GM21576 (cell line): Measurements from ENCODE around the gene RPAP2.

Experiments used
- ATAC-seq: cut with Tn5 transposase; IDR thresholded peaks from one replicate; pipeline ENCODE4 v1.9.1; 2021; ENCODE audit warnings: mild to moderate bottlenecking, moderate library complexity; ENCODE audit not compliant: unreplicated experiment

RPAP2 gene

DNA sequence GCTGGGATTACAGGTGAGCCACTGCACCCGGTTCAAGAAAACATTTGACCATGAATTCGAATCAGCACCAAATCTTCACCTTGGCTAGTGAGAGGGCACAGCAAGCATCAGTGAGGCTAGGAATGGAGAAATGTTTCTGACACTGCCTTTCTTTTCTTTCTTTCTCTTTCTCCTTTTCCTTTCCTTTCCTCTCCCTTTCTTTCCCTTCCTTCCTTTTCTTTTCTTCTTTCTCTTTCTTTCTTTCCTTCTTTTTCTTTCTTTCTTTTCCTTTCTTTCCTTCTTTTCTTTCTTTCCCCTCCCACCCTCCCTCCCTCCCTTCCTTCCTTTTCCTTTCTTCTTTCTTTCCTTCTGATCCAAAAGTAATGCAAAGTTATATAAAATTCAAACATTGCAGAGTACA, 147.0 kb downstream of the RPAP2 start:
- no peak for ATAC-seq

GRCh38 chr1:92446546-92446945, 147.7 kb downstream of the RPAP2 start:
- ATAC-seq, result no peak

DNA sequence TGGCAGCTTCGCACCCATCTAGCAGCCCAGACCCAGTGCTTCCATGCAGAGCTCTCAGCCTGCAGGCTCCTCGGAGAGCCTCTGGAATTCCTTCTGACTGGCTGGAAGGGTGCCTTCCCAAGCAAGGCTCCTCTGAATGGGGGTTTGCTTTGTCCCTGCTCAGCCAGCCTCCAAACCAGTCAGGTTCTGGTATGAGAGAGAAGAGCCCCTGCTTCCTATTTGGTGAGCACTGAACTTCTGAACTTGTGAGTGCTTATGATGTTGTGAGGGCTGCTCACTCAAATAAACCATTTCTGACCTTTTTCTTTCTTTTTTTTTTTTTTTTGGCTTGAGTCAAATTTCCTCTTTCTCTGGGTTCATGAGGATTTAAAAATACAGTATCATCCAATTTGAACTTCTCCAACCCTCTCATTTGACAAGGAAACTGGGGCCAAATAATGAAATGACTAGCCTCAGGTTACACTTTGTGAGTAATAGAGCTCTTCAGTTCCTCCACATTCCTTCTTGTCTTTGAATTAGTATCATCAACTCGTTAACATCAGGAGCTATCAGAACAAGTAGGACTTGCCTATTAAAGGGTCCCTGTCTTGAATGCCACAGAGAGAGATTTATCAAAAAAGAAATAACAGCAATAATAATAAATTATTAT, 148.3 kb downstream of the RPAP2 start:
- ATAC-seq, result no peak

- ATAC-seq, result no peak
Observed at GRCh38 chr1:92447976-92448375, 149.1 kb downstream of the RPAP2 start.
